GM23338 (cell line): ENCODE measurements around the gene IWS1. TPM values are rescaled to one million over a fixed set of nuclear protein-coding genes. Genes with fewer than 3 reads are reported as not detected.
A peak's percentile ranks its signal among the peaks of the same experiment; 100 is the strongest.

Experiments used
- ATAC-seq: fragments of 200-7000 bp; cut with Tn5 transposase; 3 replicates; pipeline ENCODE4 v1.9.1; 2020
- DNase-seq: peaks from one replicate; pipeline ENCODE4 v3.0.0-alpha.2; 2015; ENCODE audit warnings: low spot score
- H2AFZ ChIP-seq: fragments of 200-600 bp; sonication (generic); 2 replicates; pipeline ENCODE4 v1.8.0; 2016; ENCODE audit warnings: antibody characterized with exemption, mild to moderate bottlenecking, moderate library complexity
- H3F3A ChIP-seq: fragments of 200-600 bp; sonication (generic); replicated peaks from 2 replicates; pipeline ENCODE4 v1.8.0; 2017; ENCODE audit warnings: antibody characterized with exemption, mixed run types, low read depth
- H3K27ac ChIP-seq: fragments of 200-600 bp; sonication (generic); 2 replicates; pipeline ENCODE4 v1.6.1; 2016; ENCODE audit warnings: low read depth
- H3K27me3 ChIP-seq: fragments of 200-600 bp; sonication (generic); 2 replicates; pipeline ENCODE4 v1.8.0; 2016; ENCODE audit warnings: mild to moderate bottlenecking, mixed run types, moderate library complexity; ENCODE audit not compliant: insufficient read depth
- H3K36me3 ChIP-seq: fragments of 200-600 bp; sonication (generic); 2 replicates; pipeline ENCODE4 v1.8.0; 2016; ENCODE audit warnings: mild to moderate bottlenecking; ENCODE audit not compliant: insufficient read depth
- H3K4me1 ChIP-seq: fragments of 200-600 bp; sonication (generic); 2 replicates; pipeline ENCODE4 v1.8.0; 2016; ENCODE audit warnings: mild to moderate bottlenecking, moderate library complexity; ENCODE audit not compliant: insufficient read depth
- H3K4me2 ChIP-seq: fragments of 200-600 bp; sonication (generic); 2 replicates; pipeline ENCODE4 v1.7.1; 2017; ENCODE audit warnings: mixed run types
- H3K4me3 ChIP-seq: fragments of 200-600 bp; sonication (generic); 2 replicates; pipeline ENCODE4 v1.6.1; 2016; ENCODE audit warnings: mixed run types
- H3K79me2 ChIP-seq: fragments of 200-600 bp; sonication (generic); replicated peaks from 2 replicates; pipeline ENCODE4 v1.8.0; 2017; ENCODE audit warnings: mild to moderate bottlenecking; ENCODE audit not compliant: insufficient read depth
- H3K9me2 ChIP-seq: fragments of 200-600 bp; sonication (generic); 2 replicates; pipeline ENCODE4 v1.8.0; 2017; ENCODE audit not compliant: insufficient read depth
- H4K20me1 ChIP-seq: fragments of 200-600 bp; sonication (generic); replicated peaks from 2 replicates; pipeline ENCODE4 v1.8.0; 2017; ENCODE audit warnings: mild to moderate bottlenecking; ENCODE audit not compliant: insufficient read depth
- H3K27ac Mint-ChIP-seq: 2 replicates; pipeline ENCODE4 v1.8.0; 2020; ENCODE audit warnings: inconsistent platforms, mild to moderate bottlenecking, moderate library complexity, mixed read lengths
- H3K27me3 Mint-ChIP-seq: 3 replicates; pipeline ENCODE4 v1.8.0; 2022; ENCODE audit warnings: low read depth, mild to moderate bottlenecking, moderate library complexity, mixed read lengths, inconsistent platforms; ENCODE audit not compliant: insufficient read depth, poor library complexity
- H3K36me3 Mint-ChIP-seq: 3 replicates; pipeline ENCODE4 v1.8.0; 2021; ENCODE audit warnings: low read depth, mild to moderate bottlenecking, inconsistent platforms, moderate library complexity, mixed read lengths
- H3K4me1 Mint-ChIP-seq: 3 replicates; pipeline ENCODE4 v1.8.0; 2020; ENCODE audit warnings: mild to moderate bottlenecking, inconsistent platforms, mixed read lengths
- H3K4me3 Mint-ChIP-seq: 3 replicates; pipeline ENCODE4 v1.8.0; 2021; ENCODE audit warnings: moderate library complexity, mild to moderate bottlenecking, inconsistent platforms, mixed read lengths
- H3K9me3 Mint-ChIP-seq: 3 replicates; pipeline ENCODE4 v1.8.0; 2020; ENCODE audit warnings: moderate library complexity, mild to moderate bottlenecking, inconsistent platforms, mixed read lengths
- CREB1 ChIP-seq: fragments of 250-450 bp; sonication (Bioruptor Pico); IDR thresholded peaks from 2 replicates; pipeline ENCODE4 v1.5.0; 2020; ENCODE audit warnings: low read depth, mild to moderate bottlenecking, moderate library complexity
- EZH2 ChIP-seq: fragments of 200-600 bp; sonication (generic); IDR thresholded peaks from one replicate; pipeline ENCODE4 v1.8.0; 2017; ENCODE audit warnings: antibody characterized with exemption, mild to moderate bottlenecking, low read depth; ENCODE audit not compliant: unreplicated experiment
- JUNB ChIP-seq: IDR thresholded peaks from one replicate; pipeline ENCODE4 v1.6.1; 2016; ENCODE audit warnings: antibody characterized with exemption; ENCODE audit not compliant: unreplicated experiment
- NANOG ChIP-seq: IDR thresholded peaks from 2 replicates; pipeline ENCODE4 v1.6.1; 2016; ENCODE audit warnings: antibody characterized with exemption, borderline replicate concordance
- POLR2AphosphoS5 ChIP-seq: IDR thresholded peaks from 2 replicates; pipeline ENCODE4 v1.6.1; 2016; ENCODE audit warnings: antibody characterized with exemption, low read depth
- ZNF114 ChIP-seq: fragments of 250-450 bp; sonication (Bioruptor Pico); IDR thresholded peaks from 2 replicates; pipeline ENCODE4 v1.5.0; 2020; ENCODE audit warnings: mild to moderate bottlenecking, moderate library complexity
- ZNF331 ChIP-seq: fragments of 250-450 bp; sonication (Bioruptor Pico); IDR thresholded peaks from 2 replicates; pipeline ENCODE4 v1.5.0; 2020; ENCODE audit warnings: low read depth, mild to moderate bottlenecking, moderate library complexity
- polyA plus RNA-seq: library from polyadenylated mRNA; unstranded; fragments of >200 nt; fragmentation: Nextera tagmentation; extraction: Ambion mirVana; gene quantifications from 2 replicates; pipeline ENCODE4 v1.2.1, GENCODE V29; 2016
- total RNA-seq: library from RNA; depleted of rRNA; stranded (reverse); fragments of >200 nt; shearing (Covaris generic); gene quantifications from 2 replicates; pipeline ENCODE4 v1.2.3, GENCODE V29; 2014
- TF ChIP-seq, protein P1 (sequence below): IDR thresholded peaks from 2 replicates; pipeline ENCODE4 v1.6.1; 2016; ENCODE audit warnings: antibody characterized with exemption
- TF ChIP-seq, protein P2 (sequence below), 2 experiments: fragments of 200-600 bp in 1 of 2; sonication (generic) in 1 of 2; conservative IDR thresholded peaks; 2 replicates each; pipeline versions ENCODE4 v1.5.1 to v1.6.1; 2016 to 2017; ENCODE audit warnings: antibody characterized with exemption in 2 of 2, low read depth in 2 of 2, mild to moderate bottlenecking in 2 of 2, moderate library complexity in 1 of 2
- TF ChIP-seq, protein P3 (sequence below): fragments of 250-450 bp; sonication (Bioruptor Pico); IDR thresholded peaks from 2 replicates; pipeline ENCODE4 v1.5.0; 2020; ENCODE audit warnings: mild to moderate bottlenecking, moderate library complexity

Gene IWS1
- total and polyA plus RNA-seq, 2 experiments from 2014 or later = 82.8 to 97.2 TPM

DNA sequence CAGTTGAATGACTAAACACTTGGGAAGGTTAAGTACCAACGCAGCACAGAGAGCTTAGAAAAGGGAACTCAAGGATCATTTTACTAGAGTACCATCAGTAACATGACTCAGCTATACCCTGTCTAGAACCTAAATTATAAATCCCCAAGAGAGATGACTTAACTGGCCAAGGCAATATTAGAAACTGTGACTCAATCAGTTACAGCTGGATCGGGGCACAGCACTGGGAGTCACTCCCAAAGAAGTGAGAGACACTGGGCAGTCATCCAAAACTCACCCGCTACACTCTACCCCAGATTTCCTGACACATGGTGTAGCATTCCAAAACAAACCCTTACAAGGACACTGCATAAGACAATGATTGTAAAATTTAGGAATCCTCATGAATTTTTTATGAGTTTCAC, 17.7 kb downstream of the IWS1 start:
- Histone ChIP-seq H3K9me2 (no peaks in the 10 kb centered on the region), H3K27ac (peak overlapping the region; percentile 55; the same call in 1 of the 2 replicates), H3K4me2 (no peak overlapping the region), H3F3A (no peaks in the 10 kb centered on the region), H3K27me3 (no peaks in the 10 kb centered on the region), H2AFZ (no peak overlapping the region), H3K79me2 (peaks cover 86% of the 10 kb centered on the region), H3K36me3 (peaks cover 20% of the 10 kb centered on the region), H4K20me1 (peaks cover 79% of the 10 kb centered on the region), H3K4me3 (no peak overlapping the region), H3K4me1 (peaks cover 14% of the 10 kb centered on the region; the same call in 1 of the 2 replicates)
- H3K27me3 Mint-ChIP-seq = no peaks in the 10 kb centered on the region
- H3K9me3 Mint-ChIP-seq = no peaks in the 10 kb centered on the region; the same call in 2 of the 3 replicates
- TF ChIP-seq, protein P1, sequence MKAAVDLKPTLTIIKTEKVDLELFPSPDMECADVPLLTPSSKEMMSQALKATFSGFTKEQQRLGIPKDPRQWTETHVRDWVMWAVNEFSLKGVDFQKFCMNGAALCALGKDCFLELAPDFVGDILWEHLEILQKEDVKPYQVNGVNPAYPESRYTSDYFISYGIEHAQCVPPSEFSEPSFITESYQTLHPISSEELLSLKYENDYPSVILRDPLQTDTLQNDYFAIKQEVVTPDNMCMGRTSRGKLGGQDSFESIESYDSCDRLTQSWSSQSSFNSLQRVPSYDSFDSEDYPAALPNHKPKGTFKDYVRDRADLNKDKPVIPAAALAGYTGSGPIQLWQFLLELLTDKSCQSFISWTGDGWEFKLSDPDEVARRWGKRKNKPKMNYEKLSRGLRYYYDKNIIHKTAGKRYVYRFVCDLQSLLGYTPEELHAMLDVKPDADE = no peak
- TF ChIP-seq EZH2 = no peak
- peaks cover 22% of the 10 kb centered on the region for H3K36me3 Mint-ChIP-seq
- DNase-seq (no peak), ATAC-seq (no peak)
- peak overlapping the region; percentile 68 for H3K27ac Mint-ChIP-seq
- no peak overlapping the region for H3K4me3 Mint-ChIP-seq
- H3K4me1 Mint-ChIP-seq = peaks cover 12% of the 10 kb centered on the region

DNA sequence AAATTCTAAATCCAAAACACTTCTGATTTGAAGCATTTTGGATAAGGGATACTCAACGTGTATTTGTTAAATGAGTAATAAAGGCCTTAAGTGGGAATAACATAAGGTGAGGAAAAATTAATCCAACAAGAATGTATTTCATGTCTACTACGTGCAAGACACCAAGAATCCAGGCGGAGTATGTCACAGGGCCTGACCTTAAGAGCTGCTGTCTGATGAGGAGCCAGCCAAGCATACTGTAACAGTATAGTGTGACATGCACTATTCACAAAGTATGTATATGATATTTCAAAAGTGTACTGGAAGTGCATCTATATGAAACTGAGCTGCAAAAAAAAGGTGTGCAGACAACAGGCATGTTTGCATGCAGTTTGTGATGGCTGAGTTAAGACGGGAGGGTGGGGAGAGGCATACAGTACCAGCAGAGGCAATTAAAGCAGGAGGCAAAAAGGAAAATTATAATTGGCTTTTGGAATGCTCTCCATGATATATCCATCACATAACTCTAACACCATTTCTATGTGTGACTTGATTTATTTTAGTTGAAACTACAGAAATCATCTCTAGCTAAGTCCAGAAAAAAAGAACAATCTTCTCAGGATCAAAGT, 18.2 kb downstream of the IWS1 start:
- H3K36me3 ChIP-seq = peaks cover 23% of the 10 kb centered on the region
- H3K9me2 ChIP-seq = no peaks in the 10 kb centered on the region
- 0 out of 2 replicates have a peak, but pooled peaks cover 2% of the 10 kb centered on the region for H3F3A ChIP-seq
- peaks cover 81% of the 10 kb centered on the region for H3K79me2 ChIP-seq
- peaks cover 9% of the 10 kb centered on the region; the same call in 2 of the 3 replicates for H3K4me1 Mint-ChIP-seq
- no peaks in the 10 kb centered on the region for H3K27me3 Mint-ChIP-seq
- H3K27ac Mint-ChIP-seq = peak overlapping the region; percentile 68
- no peak overlapping the region for H3K4me2 ChIP-seq
- H3K4me3 Mint-ChIP-seq = no peak overlapping the region
- H3K4me1 ChIP-seq = peaks cover 9% of the 10 kb centered on the region; the same call in 1 of the 2 replicates
- DNase-seq (no peak), ATAC-seq (no peak)
- H4K20me1 ChIP-seq = peaks cover 75% of the 10 kb centered on the region
- H3K27me3 ChIP-seq = no peaks in the 10 kb centered on the region
- H2AFZ ChIP-seq = no peak overlapping the region
- peak overlapping the region; percentile 55; the same call in 1 of the 2 replicates for H3K27ac ChIP-seq
- peaks cover 26% of the 10 kb centered on the region for H3K36me3 Mint-ChIP-seq
- no peak overlapping the region for H3K4me3 ChIP-seq
- no peaks in the 10 kb centered on the region; the same call in 2 of the 3 replicates for H3K9me3 Mint-ChIP-seq
- no peak for TF ChIP-seq JUNB
- no peak for TF ChIP-seq EZH2
- no peak for TF ChIP-seq CREB1 (CRISPR knock-in tag)
- TF ChIP-seq ZNF114 (CRISPR knock-in tag) = no peak
- TF ChIP-seq, protein P1 = no peak
- TF ChIP-seq ZNF331 (CRISPR knock-in tag) = no peak
- no peak for TF ChIP-seq POLR2AphosphoS5
- no peak for TF ChIP-seq NANOG
- TF ChIP-seq, protein P2, sequence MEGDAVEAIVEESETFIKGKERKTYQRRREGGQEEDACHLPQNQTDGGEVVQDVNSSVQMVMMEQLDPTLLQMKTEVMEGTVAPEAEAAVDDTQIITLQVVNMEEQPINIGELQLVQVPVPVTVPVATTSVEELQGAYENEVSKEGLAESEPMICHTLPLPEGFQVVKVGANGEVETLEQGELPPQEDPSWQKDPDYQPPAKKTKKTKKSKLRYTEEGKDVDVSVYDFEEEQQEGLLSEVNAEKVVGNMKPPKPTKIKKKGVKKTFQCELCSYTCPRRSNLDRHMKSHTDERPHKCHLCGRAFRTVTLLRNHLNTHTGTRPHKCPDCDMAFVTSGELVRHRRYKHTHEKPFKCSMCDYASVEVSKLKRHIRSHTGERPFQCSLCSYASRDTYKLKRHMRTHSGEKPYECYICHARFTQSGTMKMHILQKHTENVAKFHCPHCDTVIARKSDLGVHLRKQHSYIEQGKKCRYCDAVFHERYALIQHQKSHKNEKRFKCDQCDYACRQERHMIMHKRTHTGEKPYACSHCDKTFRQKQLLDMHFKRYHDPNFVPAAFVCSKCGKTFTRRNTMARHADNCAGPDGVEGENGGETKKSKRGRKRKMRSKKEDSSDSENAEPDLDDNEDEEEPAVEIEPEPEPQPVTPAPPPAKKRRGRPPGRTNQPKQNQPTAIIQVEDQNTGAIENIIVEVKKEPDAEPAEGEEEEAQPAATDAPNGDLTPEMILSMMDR (conservative IDR thresholded peaks at IDR 0.05; ENCODE audit: low read depth in 2 of 2) = no peak
- TF ChIP-seq, protein P3, sequence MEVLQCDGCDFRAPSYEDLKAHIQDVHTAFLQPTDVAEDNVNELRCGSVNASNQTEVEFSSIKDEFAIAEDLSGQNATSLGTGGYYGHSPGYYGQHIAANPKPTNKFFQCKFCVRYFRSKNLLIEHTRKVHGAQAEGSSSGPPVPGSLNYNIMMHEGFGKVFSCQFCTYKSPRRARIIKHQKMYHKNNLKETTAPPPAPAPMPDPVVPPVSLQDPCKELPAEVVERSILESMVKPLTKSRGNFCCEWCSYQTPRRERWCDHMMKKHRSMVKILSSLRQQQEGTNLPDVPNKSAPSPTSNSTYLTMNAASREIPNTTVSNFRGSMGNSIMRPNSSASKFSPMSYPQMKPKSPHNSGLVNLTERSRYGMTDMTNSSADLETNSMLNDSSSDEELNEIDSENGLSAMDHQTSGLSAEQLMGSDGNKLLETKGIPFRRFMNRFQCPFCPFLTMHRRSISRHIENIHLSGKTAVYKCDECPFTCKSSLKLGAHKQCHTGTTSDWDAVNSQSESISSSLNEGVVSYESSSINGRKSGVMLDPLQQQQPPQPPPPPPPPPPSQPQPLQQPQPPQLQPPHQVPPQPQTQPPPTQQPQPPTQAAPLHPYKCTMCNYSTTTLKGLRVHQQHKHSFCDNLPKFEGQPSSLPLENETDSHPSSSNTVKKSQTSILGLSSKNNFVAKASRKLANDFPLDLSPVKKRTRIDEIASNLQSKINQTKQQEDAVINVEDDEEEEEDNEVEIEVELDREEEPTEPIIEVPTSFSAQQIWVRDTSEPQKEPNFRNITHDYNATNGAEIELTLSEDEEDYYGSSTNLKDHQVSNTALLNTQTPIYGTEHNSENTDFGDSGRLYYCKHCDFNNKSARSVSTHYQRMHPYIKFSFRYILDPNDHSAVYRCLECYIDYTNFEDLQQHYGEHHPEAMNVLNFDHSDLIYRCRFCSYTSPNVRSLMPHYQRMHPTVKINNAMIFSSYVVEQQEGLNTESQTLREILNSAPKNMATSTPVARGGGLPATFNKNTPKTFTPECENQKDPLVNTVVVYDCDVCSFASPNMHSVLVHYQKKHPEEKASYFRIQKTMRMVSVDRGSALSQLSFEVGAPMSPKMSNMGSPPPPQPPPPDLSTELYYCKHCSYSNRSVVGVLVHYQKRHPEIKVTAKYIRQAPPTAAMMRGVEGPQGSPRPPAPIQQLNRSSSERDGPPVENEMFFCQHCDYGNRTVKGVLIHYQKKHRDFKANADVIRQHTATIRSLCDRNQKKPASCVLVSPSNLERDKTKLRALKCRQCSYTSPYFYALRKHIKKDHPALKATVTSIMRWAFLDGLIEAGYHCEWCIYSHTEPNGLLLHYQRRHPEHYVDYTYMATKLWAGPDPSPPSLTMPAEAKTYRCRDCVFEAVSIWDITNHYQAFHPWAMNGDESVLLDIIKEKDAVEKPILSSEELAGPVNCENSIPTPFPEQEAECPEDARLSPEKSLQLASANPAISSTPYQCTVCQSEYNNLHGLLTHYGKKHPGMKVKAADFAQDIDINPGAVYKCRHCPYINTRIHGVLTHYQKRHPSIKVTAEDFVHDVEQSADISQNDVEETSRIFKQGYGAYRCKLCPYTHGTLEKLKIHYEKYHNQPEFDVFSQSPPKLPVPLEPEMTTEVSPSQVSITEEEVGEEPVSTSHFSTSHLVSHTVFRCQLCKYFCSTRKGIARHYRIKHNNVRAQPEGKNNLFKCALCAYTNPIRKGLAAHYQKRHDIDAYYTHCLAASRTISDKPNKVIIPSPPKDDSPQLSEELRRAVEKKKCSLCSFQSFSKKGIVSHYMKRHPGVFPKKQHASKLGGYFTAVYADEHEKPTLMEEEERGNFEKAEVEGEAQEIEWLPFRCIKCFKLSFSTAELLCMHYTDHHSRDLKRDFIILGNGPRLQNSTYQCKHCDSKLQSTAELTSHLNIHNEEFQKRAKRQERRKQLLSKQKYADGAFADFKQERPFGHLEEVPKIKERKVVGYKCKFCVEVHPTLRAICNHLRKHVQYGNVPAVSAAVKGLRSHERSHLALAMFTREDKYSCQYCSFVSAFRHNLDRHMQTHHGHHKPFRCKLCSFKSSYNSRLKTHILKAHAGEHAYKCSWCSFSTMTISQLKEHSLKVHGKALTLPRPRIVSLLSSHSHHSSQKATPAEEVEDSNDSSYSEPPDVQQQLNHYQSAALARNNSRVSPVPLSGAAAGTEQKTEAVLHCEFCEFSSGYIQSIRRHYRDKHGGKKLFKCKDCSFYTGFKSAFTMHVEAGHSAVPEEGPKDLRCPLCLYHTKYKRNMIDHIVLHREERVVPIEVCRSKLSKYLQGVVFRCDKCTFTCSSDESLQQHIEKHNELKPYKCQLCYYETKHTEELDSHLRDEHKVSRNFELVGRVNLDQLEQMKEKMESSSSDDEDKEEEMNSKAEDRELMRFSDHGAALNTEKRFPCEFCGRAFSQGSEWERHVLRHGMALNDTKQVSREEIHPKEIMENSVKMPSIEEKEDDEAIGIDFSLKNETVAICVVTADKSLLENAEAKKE (CRISPR knock-in tag) = no peak
